Liver (tissue), 3 donors: ENCODE data around the gene SLC38A3.

Experiments used
- GABPA ChIP-seq, 2 donors: IDR thresholded peaks in 1 of 2; conservative IDR thresholded peaks in 1 of 2; 2 replicates each; pipeline ENCODE4 v1.6.1; 2016; ENCODE audit warnings: antibody characterized with exemption in 2 of 2, mild to moderate bottlenecking in 1 of 2, moderate library complexity in 1 of 2
- RAD21 ChIP-seq, 2 donors: IDR thresholded peaks; 2 replicates each; pipeline ENCODE4 v1.6.1; 2016; ENCODE audit warnings: antibody characterized with exemption in 2 of 2, mild to moderate bottlenecking in 2 of 2
- SP1 ChIP-seq: IDR thresholded peaks from 2 replicates; pipeline ENCODE4 v1.6.1; 2018; ENCODE audit warnings: antibody characterized with exemption, mild to moderate bottlenecking
- TF ChIP-seq, protein P1 (sequence below): fragments of 150-350 bp; IDR thresholded peaks from 2 replicates; pipeline ENCODE4 v1.5.1; 2017; ENCODE audit warnings: improper control_type of control experiment, low read depth, low read length; ENCODE audit not compliant: missing input control
- donor health status: healthy.
- donor health status: healthy.

DNA sequence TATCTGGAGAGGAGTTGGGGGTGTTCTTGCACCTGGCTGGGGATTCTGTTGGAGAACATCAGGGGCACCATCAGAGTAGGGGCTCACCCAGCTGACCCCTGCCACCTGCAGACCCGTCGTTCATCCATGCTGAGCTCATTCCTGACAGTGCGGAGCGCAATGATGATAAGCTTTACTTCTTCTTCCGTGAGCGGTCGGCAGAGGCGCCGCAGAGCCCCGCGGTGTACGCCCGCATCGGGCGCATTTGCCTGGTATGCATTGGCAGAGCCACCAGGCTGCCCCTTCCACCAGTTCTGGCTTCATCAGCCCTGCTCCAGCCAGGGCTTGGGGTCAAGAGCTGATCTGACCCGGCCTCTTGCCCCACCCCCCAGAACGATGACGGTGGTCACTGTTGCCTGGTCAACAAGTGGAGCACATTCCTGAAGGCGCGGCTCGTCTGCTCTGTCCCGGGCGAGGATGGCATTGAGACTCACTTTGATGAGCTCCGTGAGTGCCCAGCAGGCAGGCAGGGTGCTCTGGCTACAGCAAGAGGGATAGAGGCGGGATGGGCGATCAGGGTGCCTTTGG is 22.5 kb upstream of the SLC38A3 start:
- no peak for TF ChIP-seq SP1
- TF ChIP-seq RAD21 (IDR thresholded peaks at IDR 0.05): no peak
- no peak for TF ChIP-seq GABPA (IDR thresholded peaks at IDR 0.05 in 1 of 2, conservative IDR thresholded peaks at IDR 0.05 in 1 of 2)
- TF ChIP-seq, protein P1, sequence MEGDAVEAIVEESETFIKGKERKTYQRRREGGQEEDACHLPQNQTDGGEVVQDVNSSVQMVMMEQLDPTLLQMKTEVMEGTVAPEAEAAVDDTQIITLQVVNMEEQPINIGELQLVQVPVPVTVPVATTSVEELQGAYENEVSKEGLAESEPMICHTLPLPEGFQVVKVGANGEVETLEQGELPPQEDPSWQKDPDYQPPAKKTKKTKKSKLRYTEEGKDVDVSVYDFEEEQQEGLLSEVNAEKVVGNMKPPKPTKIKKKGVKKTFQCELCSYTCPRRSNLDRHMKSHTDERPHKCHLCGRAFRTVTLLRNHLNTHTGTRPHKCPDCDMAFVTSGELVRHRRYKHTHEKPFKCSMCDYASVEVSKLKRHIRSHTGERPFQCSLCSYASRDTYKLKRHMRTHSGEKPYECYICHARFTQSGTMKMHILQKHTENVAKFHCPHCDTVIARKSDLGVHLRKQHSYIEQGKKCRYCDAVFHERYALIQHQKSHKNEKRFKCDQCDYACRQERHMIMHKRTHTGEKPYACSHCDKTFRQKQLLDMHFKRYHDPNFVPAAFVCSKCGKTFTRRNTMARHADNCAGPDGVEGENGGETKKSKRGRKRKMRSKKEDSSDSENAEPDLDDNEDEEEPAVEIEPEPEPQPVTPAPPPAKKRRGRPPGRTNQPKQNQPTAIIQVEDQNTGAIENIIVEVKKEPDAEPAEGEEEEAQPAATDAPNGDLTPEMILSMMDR: no peak
